H9 (cell line): ENCODE results near the gene SRXN1. TPM values are rescaled to one million over a fixed set of nuclear protein-coding genes. Genes with fewer than 3 reads are reported as not detected.

Experiments
- DNase-seq: peaks from one replicate; pipeline ENCODE4 v3.0.0-alpha.2; 2017
- H2AFZ ChIP-seq: one replicate; pipeline ENCODE4 v1.6.1; 2013; ENCODE audit warnings: mild to moderate bottlenecking, low read length, control low read depth, moderate library complexity
- H2AK5ac ChIP-seq: 2 replicates; pipeline ENCODE4 v1.6.1; 2013; ENCODE audit warnings: low read length, control low read depth, mixed read lengths; ENCODE audit not compliant: insufficient read length
- H2BK120ac ChIP-seq: one replicate; pipeline ENCODE4 v1.6.1; 2013; ENCODE audit warnings: low read depth, mild to moderate bottlenecking, low read length, control low read depth, inconsistent platforms; ENCODE audit not compliant: poor library complexity, severe bottlenecking
- H2BK12ac ChIP-seq: 2 replicates; pipeline ENCODE4 v1.6.1; 2013; ENCODE audit warnings: low read length, control low read depth, mixed read lengths, low read depth; ENCODE audit not compliant: insufficient read length
- H2BK15ac ChIP-seq: 2 replicates; pipeline ENCODE4 v1.6.1; 2013; ENCODE audit warnings: low read depth, low read length, control low read depth
- H2BK20ac ChIP-seq: one replicate; pipeline ENCODE4 v1.6.1; 2013; ENCODE audit warnings: low read depth, mild to moderate bottlenecking, low read length, control low read depth, inconsistent platforms; ENCODE audit not compliant: poor library complexity, severe bottlenecking
- H2BK5ac ChIP-seq: 2 replicates; pipeline ENCODE4 v1.6.1; 2013; ENCODE audit warnings: low read length, control low read depth, mixed read lengths; ENCODE audit not compliant: insufficient read length
- H3K14ac ChIP-seq: 2 replicates; pipeline ENCODE4 v1.6.1; 2013; ENCODE audit warnings: low read length, control low read depth; ENCODE audit not compliant: insufficient read depth
- H3K18ac ChIP-seq: 2 replicates; pipeline ENCODE4 v1.6.1; 2013; ENCODE audit warnings: low read depth, mild to moderate bottlenecking, mixed read lengths, low read length, control low read depth; ENCODE audit not compliant: insufficient read length
- H3K23ac ChIP-seq: 2 replicates; pipeline ENCODE4 v1.6.1; 2013; ENCODE audit warnings: low read length, control low read depth, mixed read lengths, low read depth; ENCODE audit not compliant: insufficient read length
- H3K23me2 ChIP-seq: 2 replicates; pipeline ENCODE4 v1.6.1; 2013; ENCODE audit warnings: low read depth, mild to moderate bottlenecking, mixed read lengths, low read length, control low read depth; ENCODE audit not compliant: insufficient read length, poor library complexity, severe bottlenecking
- H3K27ac ChIP-seq: 2 replicates; pipeline ENCODE4 v1.5.1; 2013; ENCODE audit warnings: low read length, control low read depth, mixed read lengths, low read depth; ENCODE audit not compliant: insufficient read length
- H3K27me3 ChIP-seq: 2 replicates; pipeline ENCODE4 v1.6.1; 2013; ENCODE audit warnings: low read length, control low read depth, inconsistent platforms; ENCODE audit not compliant: insufficient read depth
- H3K4ac ChIP-seq: 2 replicates; pipeline ENCODE4 v1.6.1; 2013; ENCODE audit warnings: low read depth, mild to moderate bottlenecking, control low read depth, inconsistent platforms, low read length, moderate library complexity
- H3K4me1 ChIP-seq: 2 replicates; pipeline ENCODE4 v1.6.1; 2013; ENCODE audit warnings: low read length, control low read depth, inconsistent platforms; ENCODE audit not compliant: insufficient read depth
- H3K4me2 ChIP-seq: 2 replicates; pipeline ENCODE4 v1.6.1; 2013; ENCODE audit warnings: low read length, control low read depth, mixed read lengths; ENCODE audit not compliant: insufficient read length, insufficient read depth
- H3K56ac ChIP-seq: 2 replicates; pipeline ENCODE4 v1.6.1; 2013; ENCODE audit warnings: low read depth, mild to moderate bottlenecking, mixed read lengths, low read length, control low read depth; ENCODE audit not compliant: insufficient read length
- H3K79me1 ChIP-seq: 2 replicates; pipeline ENCODE4 v1.6.1; 2013; ENCODE audit warnings: low read depth, mild to moderate bottlenecking, moderate library complexity, low read length, control low read depth, inconsistent platforms; ENCODE audit not compliant: insufficient read depth, poor library complexity, severe bottlenecking
- H3K79me2 ChIP-seq: 2 replicates; pipeline ENCODE4 v1.6.1; 2013; ENCODE audit warnings: low read length, control low read depth, inconsistent platforms; ENCODE audit not compliant: insufficient read depth
- H3K9ac ChIP-seq: 2 replicates; pipeline ENCODE4 v1.6.1; 2013; ENCODE audit warnings: low read length, control low read depth, mixed read lengths; ENCODE audit not compliant: insufficient read length; ENCODE audit errors: extremely low read depth
- H3K9me3 ChIP-seq: one replicate; pipeline ENCODE4 v1.6.1; 2013; ENCODE audit warnings: low read depth, low read length, inconsistent platforms; ENCODE audit not compliant: control insufficient read depth
- H3T11ph ChIP-seq: one replicate; pipeline ENCODE4 v1.6.1; 2013; ENCODE audit warnings: mild to moderate bottlenecking, low read length, control low read depth, inconsistent platforms
- H4K20me1 ChIP-seq: one replicate; pipeline ENCODE4 v1.6.1; 2013; ENCODE audit not compliant: control insufficient read depth, insufficient read length, insufficient read depth
- H4K5ac ChIP-seq: 2 replicates; pipeline ENCODE4 v1.6.1; 2013; ENCODE audit warnings: low read depth, mild to moderate bottlenecking, mixed read lengths, low read length, control low read depth; ENCODE audit not compliant: insufficient read length
- H4K8ac ChIP-seq: replicated peaks from 2 replicates; pipeline ENCODE4 v1.6.1; 2013; ENCODE audit warnings: low read length, control low read depth, mixed read lengths, low read depth; ENCODE audit not compliant: insufficient read length
- H4K91ac ChIP-seq: 2 replicates; pipeline ENCODE4 v1.6.1; 2013; ENCODE audit warnings: low read depth, mild to moderate bottlenecking, moderate library complexity, mixed read lengths, low read length, control low read depth; ENCODE audit not compliant: insufficient read length
- H3K27ac Mint-ChIP-seq, 3 experiments: 2 replicates in 2 of 3; 3 replicates in 1 of 3; pipeline ENCODE4 v1.8.0; 2020 to 2021; ENCODE audit warnings: mixed read lengths in 3 of 3, mild to moderate bottlenecking in 1 of 3, moderate library complexity in 1 of 3
- H3K27me3 Mint-ChIP-seq: 2 replicates; pipeline ENCODE4 v1.8.0; 2021; ENCODE audit warnings: low read depth, mild to moderate bottlenecking, moderate library complexity, mixed read lengths
- H3K36me3 Mint-ChIP-seq, 3 experiments: 2 replicates in 2 of 3; 3 replicates in 1 of 3; pipeline ENCODE4 v1.8.0; 2020 to 2021; ENCODE audit warnings: low read depth in 3 of 3, mixed read lengths in 3 of 3; ENCODE audit not compliant: insufficient read depth in 1 of 3
- H3K4me1 Mint-ChIP-seq, 2 experiments: 2 replicates each; pipeline ENCODE4 v1.8.0; 2020; ENCODE audit warnings: mixed read lengths in 2 of 2
- H3K4me3 Mint-ChIP-seq, 2 experiments: 2 replicates in 1 of 2; 3 replicates in 1 of 2; pipeline ENCODE4 v1.8.0; 2020 to 2021; ENCODE audit warnings: mild to moderate bottlenecking in 2 of 2, mixed read lengths in 2 of 2, moderate library complexity in 1 of 2
- H3K9me3 Mint-ChIP-seq, 2 experiments: 2 replicates in 1 of 2; 3 replicates in 1 of 2; pipeline ENCODE4 v1.8.0; 2020; ENCODE audit warnings: mild to moderate bottlenecking in 2 of 2, mixed read lengths in 2 of 2, moderate library complexity in 1 of 2
- CTCF ChIP-seq: fragments of 200-600 bp; sonication (generic); conservative IDR thresholded peaks from 3 replicates; pipeline ENCODE4 v1.8.0; 2021; ENCODE audit warnings: antibody characterized with exemption, mild to moderate bottlenecking
- WGBS: extraction: QIAGEN DNeasy Blood & Tissue Kit; methylation state at CpG from one replicate; pipeline ENCODE4 v1.1.7; 2013; ENCODE audit warnings: missing lambda C conversion rate, low lambda C conversion rate, mixed read lengths; ENCODE audit not compliant: insufficient read length; ENCODE audit errors: extremely low coverage; 5-methylcytosine and 5-hydroxymethylcytosine counted together
- total RNA-seq: library from RNA; stranded (reverse); gene quantifications from 2 replicates; pipeline ENCODE4 v1.2.1, GENCODE V29; 2021

The SRXN1 gene
- total RNA-seq, 1 experiment from 2014 or later = 25.7 TPM

GRCh38 chr20:605237-605636 is 47.8 kb downstream of the SRXN1 start:
- peaks cover 12% of the 10 kb centered on the region; the same call in 1 of the 2 replicates for H3K27me3 ChIP-seq
- H4K91ac ChIP-seq = no peak overlapping the region
- H3K4ac ChIP-seq = no peak overlapping the region
- H3K56ac ChIP-seq = no peak overlapping the region
- H2AK5ac ChIP-seq = no peak overlapping the region
- no peak overlapping the region for H2BK20ac ChIP-seq
- Mint-ChIP-seq H3K4me3 (no peak overlapping the region), H3K27ac (peak overlapping the region in 1 of 3 experiments; percentile 71; a peak in 2 of 7 replicates), H3K9me3 (no peaks in the 10 kb centered on the region), H3K27me3 (peaks cover 19% of the 10 kb centered on the region), H3K4me1 (peaks cover 4 to 16% of the 10 kb centered on the region in 2 experiments), H3K36me3 (peaks cover 0 to 5% (median 2%) of the 10 kb centered on the region in 3 experiments; a peak in 3 of 7 replicates)
- H4K5ac ChIP-seq = no peak overlapping the region
- H3K27ac ChIP-seq = no peak overlapping the region
- peaks cover 3% of the 10 kb centered on the region for H4K20me1 ChIP-seq
- H3K4me2 ChIP-seq = no peak overlapping the region
- H2BK12ac ChIP-seq = no peak overlapping the region
- H3K9me3 ChIP-seq = no peaks in the 10 kb centered on the region
- WGBS = no CpG with 5 or more reads among the region's 5 CpGs
- H3K18ac ChIP-seq = no peak overlapping the region
- H2AFZ ChIP-seq = no peak overlapping the region
- H3K23me2 ChIP-seq = peaks cover 8% of the 10 kb centered on the region
- TF ChIP-seq CTCF = no peak
- no peak overlapping the region for H2BK15ac ChIP-seq
- no peak overlapping the region for H3K14ac ChIP-seq
- H3K23ac ChIP-seq = no peak overlapping the region
- no peak overlapping the region for H4K8ac ChIP-seq
- DNase-seq = no peak
- H3K4me1 ChIP-seq = no peaks in the 10 kb centered on the region
- no peak overlapping the region for H3T11ph ChIP-seq
- no peaks in the 10 kb centered on the region for H3K79me2 ChIP-seq
- H3K9ac ChIP-seq = no peak overlapping the region
- H2BK5ac ChIP-seq = no peak overlapping the region
- H3K79me1 ChIP-seq = no peaks in the 10 kb centered on the region
- H2BK120ac ChIP-seq = no peak overlapping the region
